ENCODE results near the gene PITPNC1. TPM values are rescaled to one million over a fixed set of nuclear protein-coding genes. Genes with fewer than 3 reads are reported as not detected.

PITPNC1 gene
- total RNA-seq, 1 experiment from 2014 or later: 37.5 TPM

GRCh38 chr17:67559381-67559966, 182.4 kb downstream of the PITPNC1 start:
- no peaks in the 10 kb centered on the region; the same call in 1 of the 2 replicates for H3K4me1 ChIP-seq (ENCODE audit: insufficient read depth, low read length)
- no peak overlapping the region for H2BK15ac ChIP-seq (ENCODE audit: low read depth, low read length)
- peak; percentile 75 for TF ChIP-seq CTCF (conservative IDR thresholded peaks at IDR 0.05)
- peaks cover 8 to 18% (median 12%) of the 10 kb centered on the region in 3 experiments; a peak in 6 of 7 replicates for H3K36me3 Mint-ChIP-seq (ENCODE audit: insufficient read depth in 1 of 3, low read depth in 3 of 3)
- H3K9me3 ChIP-seq (ENCODE audit: control insufficient read depth, low read depth, low read length): no peaks in the 10 kb centered on the region
- H3K27ac ChIP-seq (ENCODE audit: insufficient read length, low read depth, low read length): no peak overlapping the region
- H3T11ph ChIP-seq (ENCODE audit: low read length): no peak overlapping the region
- no peaks in the 10 kb centered on the region for H3K23me2 ChIP-seq (ENCODE audit: insufficient read length, low read depth, low read length, poor library complexity, severe bottlenecking)
- no peak overlapping the region for H4K91ac ChIP-seq (ENCODE audit: insufficient read length, low read depth, low read length)
- no peak overlapping the region for H3K23ac ChIP-seq (ENCODE audit: insufficient read length, low read depth, low read length)
- H3K9me3 Mint-ChIP-seq: peaks cover 0 to 3% of the 10 kb centered on the region in 2 experiments; a peak in 1 of 5 replicates
- no peak overlapping the region for H2BK20ac ChIP-seq (ENCODE audit: low read depth, low read length, poor library complexity, severe bottlenecking)
- H3K27me3 ChIP-seq (ENCODE audit: insufficient read depth, low read length): no peaks in the 10 kb centered on the region
- no peak overlapping the region for H4K8ac ChIP-seq (replicated peaks; ENCODE audit: insufficient read length, low read depth, low read length)
- H4K20me1 ChIP-seq (ENCODE audit: control insufficient read depth, insufficient read depth, insufficient read length): no peaks in the 10 kb centered on the region
- no peak overlapping the region for H2BK5ac ChIP-seq (ENCODE audit: insufficient read length, low read length)
- no peak overlapping the region for H2BK12ac ChIP-seq (ENCODE audit: insufficient read length, low read depth, low read length)
- no peaks in the 10 kb centered on the region for H3K79me1 ChIP-seq (ENCODE audit: insufficient read depth, low read depth, low read length, poor library complexity, severe bottlenecking)
- peak; percentile 69 for DNase-seq
- H3K4me3 Mint-ChIP-seq: no peak overlapping the region
- H3K18ac ChIP-seq (ENCODE audit: insufficient read length, low read depth, low read length): no peak overlapping the region
- H2BK120ac ChIP-seq (ENCODE audit: low read depth, low read length, poor library complexity, severe bottlenecking): no peak overlapping the region
- H3K9ac ChIP-seq (ENCODE audit: extremely low read depth, insufficient read length, low read length): no peak overlapping the region
- no peak overlapping the region for H3K56ac ChIP-seq (ENCODE audit: insufficient read length, low read depth, low read length)
- H4K5ac ChIP-seq (ENCODE audit: insufficient read length, low read depth, low read length): no peak overlapping the region
- H3K27ac Mint-ChIP-seq: peak overlapping the region in 1 of 3 experiments; percentile 44; a peak in 2 of 7 replicates
- H2AK5ac ChIP-seq (ENCODE audit: insufficient read length, low read length): no peak overlapping the region
- H3K4me1 Mint-ChIP-seq: peaks cover 2 to 4% of the 10 kb centered on the region in 2 experiments; a peak in 2 of 4 replicates
- no peaks in the 10 kb centered on the region for H3K27me3 Mint-ChIP-seq (ENCODE audit: low read depth)
- no peak overlapping the region for H3K4me2 ChIP-seq (ENCODE audit: insufficient read depth, insufficient read length, low read length)
- H3K14ac ChIP-seq (ENCODE audit: insufficient read depth, low read length): no peak overlapping the region
- no CpG with 5 or more reads among the region's 10 CpGs for WGBS (ENCODE audit: extremely low coverage, insufficient read length, low lambda C conversion rate)
- no peak overlapping the region for H2AFZ ChIP-seq (ENCODE audit: low read length)
- H3K4ac ChIP-seq (ENCODE audit: low read depth, low read length): no peak overlapping the region
- no peaks in the 10 kb centered on the region for H3K79me2 ChIP-seq (ENCODE audit: insufficient read depth, low read length)

Data from H9 (cell line).